ENCODE results near the gene SRD5A2.

DNA sequence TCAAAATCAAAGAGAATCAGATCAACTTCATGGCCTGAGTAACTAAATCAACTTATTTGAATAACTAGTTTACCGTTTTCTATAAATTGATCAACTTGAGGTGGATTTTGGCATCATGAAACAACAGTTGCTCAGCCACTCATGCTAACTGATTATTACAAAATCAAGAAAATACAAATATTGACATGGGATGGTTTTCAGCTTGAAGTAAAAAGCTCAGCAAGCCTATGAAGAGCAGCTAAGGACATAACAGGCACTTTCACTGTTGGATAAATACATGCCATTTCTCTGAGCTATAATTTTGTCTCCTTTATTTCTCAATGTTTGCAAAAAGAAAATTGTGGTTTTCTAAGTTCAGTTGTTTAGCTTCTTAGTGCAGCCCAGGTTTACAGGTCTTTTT is 18.9 kb downstream of the SRD5A2 start:
- TF ChIP-seq TAF1 (IDR thresholded peaks at IDR 0.05; ENCODE audit: low read depth, low read length) = no peak
- TF ChIP-seq POLR2A (IDR thresholded peaks at IDR 0.05; ENCODE audit: low read depth, low read length) = no peak
- no peak for TF ChIP-seq POLR2AphosphoS5 (IDR thresholded peaks at IDR 0.05; ENCODE audit: low read depth, low read length)
- no peak for TF ChIP-seq SPI1 (IDR thresholded peaks at IDR 0.05; ENCODE audit: low read depth, low read length)
